ENCODE data around the gene DNAJC11.

DNAJC11 gene

GRCh38 chr1:6614019-6614928, 87.3 kb downstream of the DNAJC11 start:
- no peaks in the 10 kb centered on the region for H3K27me3 ChIP-seq (ENCODE audit: control insufficient read depth in 2 of 2, insufficient read depth in 2 of 2, low read length in 2 of 2)
- peak overlapping the region; percentile 32 to 72 for H3K9ac ChIP-seq (ENCODE audit: low read depth in 1 of 2, low read length in 2 of 2)
- peak overlapping the region; percentile 78 to 84 for H3K27ac ChIP-seq (ENCODE audit: low read depth in 2 of 2, low read length in 2 of 2)
- no peaks in the 10 kb centered on the region for H3K9me3 ChIP-seq (ENCODE audit: control insufficient read depth in 2 of 2, low read length in 2 of 2)
- H3K4me1 ChIP-seq (ENCODE audit: control insufficient read depth in 2 of 2, insufficient read depth in 2 of 2, low read length in 2 of 2), result peaks cover 0 to 11% of the 10 kb centered on the region in 2 donors
- peak overlapping the region; percentile 68 to 72 for H3K4me3 ChIP-seq (ENCODE audit: low read length in 2 of 2)
- peaks cover 2 to 4% of the 10 kb centered on the region in 2 donors for H3K36me3 ChIP-seq (ENCODE audit: control insufficient read depth in 2 of 2, insufficient read depth in 2 of 2, low read length in 2 of 2)

DNA sequence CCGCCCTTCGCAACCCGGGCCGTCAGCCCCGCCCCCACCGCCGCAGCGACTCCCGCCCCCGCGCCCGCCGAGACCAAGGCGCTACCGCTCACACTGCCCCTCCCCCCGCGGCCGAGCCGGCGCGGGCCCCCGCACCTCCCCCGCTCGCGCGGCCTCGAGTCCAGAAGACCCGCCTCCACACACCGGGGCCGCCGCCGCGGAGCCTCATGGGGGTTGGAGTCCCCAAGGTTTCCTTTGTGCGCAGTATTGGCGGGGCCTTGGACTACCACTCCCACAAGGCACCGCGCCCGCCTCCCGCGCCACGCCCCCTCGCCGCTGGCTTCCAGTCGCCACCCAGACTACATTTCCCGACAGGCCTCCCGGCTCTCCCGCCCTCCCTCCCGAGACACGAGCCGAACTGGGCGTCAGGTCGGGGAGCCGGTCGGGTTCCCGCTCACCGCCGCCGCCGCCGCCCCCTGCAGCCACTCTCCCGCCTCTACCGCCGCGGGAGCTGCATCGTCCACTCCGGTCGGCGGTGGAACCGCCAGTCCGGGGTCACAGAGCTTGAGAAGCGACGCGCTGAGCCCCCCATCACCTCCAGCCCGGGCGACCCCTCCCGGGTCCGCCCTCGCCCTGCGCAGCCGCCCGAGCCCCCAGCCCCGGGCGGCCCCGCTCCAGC, 88.1 kb downstream of the DNAJC11 start, which contains the start of gene PHF13:
Gene PHF13 (plus strand): TSS at position 371 of the 658 bp plus-strand sequence. CDS start 336 bp downstream, outside the sequence.
- H3K27me3 ChIP-seq (ENCODE audit: control insufficient read depth in 2 of 2, insufficient read depth in 2 of 2, low read length in 2 of 2), result no peaks in the 10 kb centered on the region
- H3K9me3 ChIP-seq (ENCODE audit: control insufficient read depth in 2 of 2, low read length in 2 of 2), result no peaks in the 10 kb centered on the region
- peak within 1 kb of the TSS; percentile 87 to 96 for H3K4me3 ChIP-seq (ENCODE audit: low read length in 2 of 2)
- H3K4me1 ChIP-seq (ENCODE audit: control insufficient read depth in 2 of 2, insufficient read depth in 2 of 2, low read length in 2 of 2), result peaks cover 0 to 11% of the 10 kb centered on the region in 2 donors
- peaks cover 2 to 4% of the 10 kb centered on the region in 2 donors for H3K36me3 ChIP-seq (ENCODE audit: control insufficient read depth in 2 of 2, insufficient read depth in 2 of 2, low read length in 2 of 2)
- peak within 1 kb of the TSS; percentile 90 to 92 for H3K27ac ChIP-seq (ENCODE audit: low read depth in 2 of 2, low read length in 2 of 2)
- peak within 1 kb of the TSS; percentile 82 to 88 for H3K9ac ChIP-seq (ENCODE audit: low read depth in 1 of 2, low read length in 2 of 2)

DNA sequence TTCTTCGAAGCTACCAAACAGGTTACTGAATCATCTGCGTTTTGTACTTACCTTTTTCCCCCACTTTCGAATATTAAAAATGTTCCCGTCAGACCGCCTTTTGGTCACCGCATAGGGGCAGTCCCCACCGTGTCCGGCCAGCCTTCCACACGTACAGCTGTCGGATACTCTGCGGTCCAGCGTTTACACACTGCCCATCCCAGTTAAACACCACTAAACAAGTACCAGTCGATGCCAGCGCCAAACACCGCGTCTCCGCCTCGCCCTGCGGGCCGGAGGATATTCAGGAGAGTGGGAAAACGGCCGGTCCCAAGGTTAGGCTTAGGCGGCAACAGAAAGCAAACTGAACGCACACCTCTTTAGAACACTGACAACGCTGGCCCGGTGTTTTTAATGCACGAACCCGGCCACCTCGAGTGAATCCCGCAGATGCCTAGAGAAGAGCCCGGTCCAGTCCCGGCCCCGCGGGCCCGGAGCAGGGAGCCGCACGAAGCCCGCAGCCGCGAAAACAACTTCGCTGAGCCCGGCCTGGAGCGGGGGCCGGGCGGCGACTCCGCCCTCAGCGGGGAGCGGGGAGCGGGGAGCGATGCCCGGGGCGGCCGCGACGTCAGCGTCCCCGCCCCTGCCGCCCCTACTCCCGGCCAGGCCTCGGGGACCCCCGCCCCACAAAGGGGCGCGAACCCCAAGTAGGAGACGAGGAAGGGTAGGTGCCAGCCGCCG, 88.8 kb downstream of the DNAJC11 start:
- peak overlapping the region; percentile 87 to 96 for H3K4me3 ChIP-seq (ENCODE audit: low read length in 2 of 2)
- H3K36me3 ChIP-seq (ENCODE audit: control insufficient read depth in 2 of 2, insufficient read depth in 2 of 2, low read length in 2 of 2), result peaks cover 1 to 2% of the 10 kb centered on the region in 2 donors
- no peaks in the 10 kb centered on the region for H3K9me3 ChIP-seq (ENCODE audit: control insufficient read depth in 2 of 2, low read length in 2 of 2)
- peak overlapping the region; percentile 90 to 92 for H3K27ac ChIP-seq (ENCODE audit: low read depth in 2 of 2, low read length in 2 of 2)
- H3K9ac ChIP-seq (ENCODE audit: low read depth in 1 of 2, low read length in 2 of 2), result peak overlapping the region; percentile 82 to 88
- H3K27me3 ChIP-seq (ENCODE audit: control insufficient read depth in 2 of 2, insufficient read depth in 2 of 2, low read length in 2 of 2), result no peaks in the 10 kb centered on the region
- peaks cover 0 to 11% of the 10 kb centered on the region in 2 donors for H3K4me1 ChIP-seq (ENCODE audit: control insufficient read depth in 2 of 2, insufficient read depth in 2 of 2, low read length in 2 of 2)

GRCh38 chr1:6603915-6604558, 97.6 kb downstream of the DNAJC11 start:
- Histone ChIP-seq H3K4me3 (ENCODE audit: low read length in 2 of 2) (peak overlapping the region; percentile 81 to 89), H3K27ac (ENCODE audit: low read depth in 2 of 2, low read length in 2 of 2) (peak overlapping the region; percentile 95 to 98), H3K4me1 (ENCODE audit: control insufficient read depth in 2 of 2, insufficient read depth in 2 of 2, low read length in 2 of 2) (peaks cover 27 to 31% of the 10 kb centered on the region in 2 donors), H3K36me3 (ENCODE audit: control insufficient read depth in 2 of 2, insufficient read depth in 2 of 2, low read length in 2 of 2) (peaks cover 0 to 3% of the 10 kb centered on the region in 2 donors), H3K27me3 (ENCODE audit: control insufficient read depth in 2 of 2, insufficient read depth in 2 of 2, low read length in 2 of 2) (no peaks in the 10 kb centered on the region), H3K9ac (ENCODE audit: low read depth in 1 of 2, low read length in 2 of 2) (peak overlapping the region; percentile 91 to 92), H3K9me3 (ENCODE audit: control insufficient read depth in 2 of 2, low read length in 2 of 2) (no peaks in the 10 kb centered on the region)

GRCh38 chr1:6603238-6603914, 98.2 kb downstream of the DNAJC11 start:
- Histone ChIP-seq H3K4me3 (ENCODE audit: low read length in 2 of 2) (peak overlapping the region; percentile 81 to 89), H3K4me1 (ENCODE audit: control insufficient read depth in 2 of 2, insufficient read depth in 2 of 2, low read length in 2 of 2) (peaks cover 30 to 31% of the 10 kb centered on the region in 2 donors)

GRCh38 chr1:6602669-6603237, 98.9 kb downstream of the DNAJC11 start, which contains the start of gene KLHL21:
Gene KLHL21, minus strand, starts transcription at chr1:6602869. Its CDS starts 52 bp downstream, at chr1:6602817.
- H3K4me3 ChIP-seq (ENCODE audit: low read length in 2 of 2), result peak within 1 kb of the TSS; percentile 81 to 89
- H3K9ac ChIP-seq (ENCODE audit: low read depth in 1 of 2, low read length in 2 of 2), result peak within 1 kb of the TSS; percentile 91 to 92
- peaks cover 30 to 31% of the 10 kb centered on the region in 2 donors for H3K4me1 ChIP-seq (ENCODE audit: control insufficient read depth in 2 of 2, insufficient read depth in 2 of 2, low read length in 2 of 2)
- no peaks in the 10 kb centered on the region for H3K9me3 ChIP-seq (ENCODE audit: control insufficient read depth in 2 of 2, low read length in 2 of 2)
- peaks cover 3 to 10% of the 10 kb centered on the region in 2 donors for H3K36me3 ChIP-seq (ENCODE audit: control insufficient read depth in 2 of 2, insufficient read depth in 2 of 2, low read length in 2 of 2)
- no peaks in the 10 kb centered on the region for H3K27me3 ChIP-seq (ENCODE audit: control insufficient read depth in 2 of 2, insufficient read depth in 2 of 2, low read length in 2 of 2)
- peak within 1 kb of the TSS; percentile 95 to 98 for H3K27ac ChIP-seq (ENCODE audit: low read depth in 2 of 2, low read length in 2 of 2)

More at GRCh38 chr1:6603238-6603914, 98.2 kb downstream of the DNAJC11 start:
- Histone ChIP-seq H3K27me3 (ENCODE audit: control insufficient read depth in 2 of 2, insufficient read depth in 2 of 2, low read length in 2 of 2) (no peaks in the 10 kb centered on the region), H3K27ac (ENCODE audit: low read depth in 2 of 2, low read length in 2 of 2) (peak overlapping the region; percentile 95 to 98), H3K9me3 (ENCODE audit: control insufficient read depth in 2 of 2, low read length in 2 of 2) (no peaks in the 10 kb centered on the region), H3K9ac (ENCODE audit: low read depth in 1 of 2, low read length in 2 of 2) (peak overlapping the region; percentile 91 to 92), H3K36me3 (ENCODE audit: control insufficient read depth in 2 of 2, insufficient read depth in 2 of 2, low read length in 2 of 2) (peaks cover 0 to 6% of the 10 kb centered on the region in 2 donors)

DNA sequence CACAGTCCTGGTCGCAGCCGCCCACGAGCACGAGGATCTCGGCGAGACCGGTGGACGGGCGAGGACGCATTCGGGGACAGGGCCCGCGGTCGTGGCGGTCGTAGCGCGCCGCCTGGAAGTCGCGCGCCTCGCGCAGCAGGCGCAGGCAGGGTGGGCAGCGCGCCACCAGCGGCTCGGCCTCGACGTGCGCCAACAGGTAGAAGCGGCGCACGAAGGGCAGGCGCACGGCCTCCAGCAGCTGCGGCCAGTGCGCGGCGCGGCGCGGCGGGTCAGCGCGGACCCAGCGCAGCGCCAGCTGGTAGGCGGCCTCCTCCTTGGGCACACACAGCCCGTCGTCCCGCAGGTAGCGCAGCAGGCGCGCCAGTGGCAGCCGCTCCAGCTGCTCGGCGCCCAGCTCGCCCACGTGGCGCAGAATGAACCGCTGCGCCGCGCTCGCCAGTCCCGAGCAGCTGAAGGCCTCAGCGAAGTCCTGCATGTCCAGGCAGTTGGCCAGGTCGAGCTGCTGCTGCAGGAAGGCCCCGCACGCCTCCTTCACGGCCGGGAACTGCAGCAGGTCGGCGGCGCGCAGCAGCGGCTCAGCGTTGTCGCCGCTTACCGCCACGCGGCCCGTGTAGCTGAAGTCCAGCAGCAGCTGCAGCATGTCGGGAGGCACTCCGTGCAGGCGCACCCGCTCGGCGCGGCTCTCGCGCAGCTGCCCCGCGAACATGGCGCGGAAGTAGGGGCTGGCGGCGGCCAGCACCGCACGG, 99.5 kb downstream of the DNAJC11 start:
- peaks cover 30 to 31% of the 10 kb centered on the region in 2 donors for H3K4me1 ChIP-seq (ENCODE audit: control insufficient read depth in 2 of 2, insufficient read depth in 2 of 2, low read length in 2 of 2)
- peak overlapping the region; percentile 80 to 91 for H3K9ac ChIP-seq (ENCODE audit: low read depth in 1 of 2, low read length in 2 of 2)

DNA sequence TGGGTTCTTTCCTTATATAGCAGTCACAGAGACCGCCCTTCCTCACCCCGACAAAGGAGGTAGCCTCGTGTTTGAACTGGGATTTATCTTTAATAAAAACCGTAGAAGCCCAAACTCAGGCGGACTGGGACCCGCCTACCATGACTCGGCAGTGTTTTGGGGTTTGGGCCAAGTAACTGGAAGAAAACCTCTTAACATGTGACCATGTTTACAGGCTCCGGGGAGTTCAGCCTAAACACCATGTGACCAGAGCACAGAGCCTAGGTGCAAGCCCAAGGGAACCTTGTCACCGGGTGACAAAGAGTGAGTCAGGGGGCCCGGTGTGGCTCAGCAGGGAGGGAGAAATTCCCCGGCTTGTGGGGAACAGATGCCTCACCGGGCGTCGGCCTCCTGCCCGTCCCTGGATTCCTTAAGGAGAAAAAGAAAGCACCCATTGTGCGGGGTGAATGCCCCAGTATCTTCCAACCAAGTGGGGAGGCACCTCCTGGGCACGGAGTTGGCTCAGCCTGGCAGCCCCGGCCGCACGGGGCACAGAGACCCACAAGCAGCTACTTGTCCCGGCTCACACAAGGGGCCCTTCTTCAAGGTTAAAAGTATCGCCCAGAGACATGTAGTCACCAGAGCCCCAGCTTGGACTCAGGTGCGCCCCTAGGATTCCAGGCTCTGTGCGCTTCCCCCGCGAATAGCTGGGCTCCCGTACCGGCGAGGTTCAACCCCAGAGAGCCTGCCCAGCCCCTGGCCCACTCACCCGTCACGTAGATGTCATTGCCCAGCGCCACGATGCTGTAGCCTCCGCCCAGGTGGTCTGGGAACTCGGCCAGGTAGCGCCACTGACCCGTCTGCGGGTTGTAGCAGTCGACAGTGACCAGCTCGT, 100.3 kb downstream of the DNAJC11 start:
- Histone ChIP-seq H3K9me3 (ENCODE audit: control insufficient read depth in 2 of 2, low read length in 2 of 2) (no peaks in the 10 kb centered on the region), H3K4me3 (ENCODE audit: low read length in 2 of 2) (peak overlapping the region; percentile 81 to 89), H3K36me3 (ENCODE audit: control insufficient read depth in 2 of 2, insufficient read depth in 2 of 2, low read length in 2 of 2) (peaks cover 15 to 24% of the 10 kb centered on the region in 2 donors), H3K9ac (ENCODE audit: low read depth in 1 of 2, low read length in 2 of 2) (peak overlapping the region; percentile 80 to 91), H3K27me3 (ENCODE audit: control insufficient read depth in 2 of 2, insufficient read depth in 2 of 2, low read length in 2 of 2) (no peaks in the 10 kb centered on the region), H3K4me1 (ENCODE audit: control insufficient read depth in 2 of 2, insufficient read depth in 2 of 2, low read length in 2 of 2) (peaks cover 30 to 34% of the 10 kb centered on the region in 2 donors), H3K27ac (ENCODE audit: low read depth in 2 of 2, low read length in 2 of 2) (peak overlapping the region; percentile 95 to 98)

More for the DNA sequence above, 99.5 kb downstream of the DNAJC11 start:
- H3K27me3 ChIP-seq (ENCODE audit: control insufficient read depth in 2 of 2, insufficient read depth in 2 of 2, low read length in 2 of 2), result no peaks in the 10 kb centered on the region
- H3K36me3 ChIP-seq (ENCODE audit: control insufficient read depth in 2 of 2, insufficient read depth in 2 of 2, low read length in 2 of 2), result peaks cover 8 to 16% of the 10 kb centered on the region in 2 donors
- H3K9me3 ChIP-seq (ENCODE audit: control insufficient read depth in 2 of 2, low read length in 2 of 2), result no peaks in the 10 kb centered on the region
- H3K27ac ChIP-seq (ENCODE audit: low read depth in 2 of 2, low read length in 2 of 2), result peak overlapping the region; percentile 95 to 98
- H3K4me3 ChIP-seq (ENCODE audit: low read length in 2 of 2), result peak overlapping the region; percentile 81 to 89

Data from mucosa of rectum (tissue), 2 donors.